Ishikawa (cell line): ENCODE results near the gene SEMA3G.

Experiments
- CEBPB ChIP-seq: IDR thresholded peaks from 2 replicates; pipeline ENCODE4 v1.6.1; 2012
- CREB1 ChIP-seq: IDR thresholded peaks from 2 replicates; pipeline ENCODE4 v1.6.1; 2012; ENCODE audit warnings: low read depth
- RAD21 ChIP-seq: IDR thresholded peaks from 2 replicates; pipeline ENCODE4 v1.6.1; 2012; ENCODE audit warnings: low read depth
- REST ChIP-seq: IDR thresholded peaks from 2 replicates; pipeline ENCODE4 v1.6.1; 2012; ENCODE audit warnings: low read depth, mild to moderate bottlenecking
- TCF12 ChIP-seq: IDR thresholded peaks from 2 replicates; pipeline ENCODE4 v1.6.1; 2012; ENCODE audit warnings: low read depth
- ZBTB7A ChIP-seq: IDR thresholded peaks from 2 replicates; pipeline ENCODE4 v1.6.1; 2012; ENCODE audit warnings: low read depth
- TF ChIP-seq, protein P1 (sequence below): IDR thresholded peaks from 2 replicates; pipeline ENCODE4 v1.6.1; 2012

- TF ChIP-seq RAD21: no peak
- no peak for TF ChIP-seq CREB1
- TF ChIP-seq CEBPB: no peak
- no peak for TF ChIP-seq TCF12
- TF ChIP-seq ZBTB7A: no peak
- TF ChIP-seq, protein P1, sequence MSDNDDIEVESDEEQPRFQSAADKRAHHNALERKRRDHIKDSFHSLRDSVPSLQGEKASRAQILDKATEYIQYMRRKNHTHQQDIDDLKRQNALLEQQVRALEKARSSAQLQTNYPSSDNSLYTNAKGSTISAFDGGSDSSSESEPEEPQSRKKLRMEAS: no peak
- TF ChIP-seq REST: no peak
These were observed 53.8 kb downstream of the SEMA3G start for GRCh38 chr3:52391096-52391495.
